GM12878 (cell line): Measurements from ENCODE around the gene TBC1D12. TPM values are rescaled to one million over a fixed set of nuclear protein-coding genes. Genes with fewer than 3 reads are reported as not detected.

ENCODE experiments used
- ATAC-seq: fragments of 200-7000 bp; cut with Tn5 transposase; 3 replicates; pipeline ENCODE4 v1.9.1; 2020; ENCODE audit warnings: mild to moderate bottlenecking, moderate library complexity
- BruUV-seq: library from RNA; stranded (reverse); fragments of 400-500 nt; replicated peaks from 2 replicates; lab custom pipeline; 2021; lab: Mats Ljungman, UMichigan
- CTCF ChIA-PET: fragments of 300-600 bp; sonication (Branson Sonifier 250); formaldehyde crosslinking; extraction: SDS; loops from one replicate; lab custom pipeline; 2021; ENCODE audit warnings: inconsistent platforms; lab: Yijun Ruan, JAX
- POLR2A ChIA-PET: fragments of 350-600 bp; formaldehyde crosslinking; extraction: SDS; loops from one replicate; lab custom pipeline; 2021; ENCODE audit warnings: inconsistent platforms; lab: Charles Lee
- RAD21 ChIA-PET: fragments of 300-600 bp; sonication (Branson Sonifier 250); formaldehyde crosslinking; loops from one replicate; lab custom pipeline; 2023; ENCODE audit warnings: antibody characterized with exemption; ENCODE audit not compliant: unreplicated experiment; lab: Charles Lee
- SMC1A ChIA-PET: fragments of 300-600 bp; sonication (Branson Sonifier 250); formaldehyde crosslinking; loops from one replicate; lab custom pipeline; 2023; ENCODE audit not compliant: unreplicated experiment, uncharacterized antibody; lab: Charles Lee
- DNase-seq: peaks from one replicate; pipeline ENCODE4 v3.0.0-alpha.2; 2011; ENCODE audit warnings: low read depth, low spot score
- FAIRE-seq: peaks from 3 replicates; lab custom pipeline; 2011; peaks lifted over from hg19 to GRCh38; lab: Jason Lieb, UNC
- H2AFZ ChIP-seq: 2 replicates; pipeline ENCODE4 v1.6.0; 2011; ENCODE audit warnings: low read depth, low read length, control low read depth; ENCODE audit not compliant: control insufficient read depth
- H3K27ac ChIP-seq: 2 replicates; pipeline ENCODE4 v1.5.1; 2011; ENCODE audit warnings: control low read depth; ENCODE audit not compliant: control insufficient read depth, insufficient read depth
- H3K27me3 ChIP-seq, 2 experiments: replicated peaks in 1 of 2; 2 replicates each; pipeline versions ENCODE4 v1.6.0 to v1.6.1; 2011; ENCODE audit warnings: low read length in 1 of 2; ENCODE audit not compliant: control insufficient read depth in 2 of 2, insufficient read depth in 2 of 2
- H3K36me3 ChIP-seq, 2 experiments: 2 replicates each; pipeline ENCODE4 v1.5.1; 2011; ENCODE audit warnings: low read length in 1 of 2; ENCODE audit not compliant: control insufficient read depth in 2 of 2, insufficient read depth in 2 of 2
- H3K4me1 ChIP-seq: 2 replicates; pipeline ENCODE4 v1.6.1; 2011; ENCODE audit warnings: mild to moderate bottlenecking, low read length, moderate library complexity, mixed read lengths; ENCODE audit not compliant: control insufficient read depth, insufficient read depth
- H3K4me2 ChIP-seq: 2 replicates; pipeline ENCODE4 v1.6.0; 2011; ENCODE audit warnings: control low read depth; ENCODE audit not compliant: control insufficient read depth, insufficient read depth
- H3K4me3 ChIP-seq: fragments of 200-600 bp; sonication (generic); 2 replicates; pipeline ENCODE4 v1.5.1; 2016
- H3K79me2 ChIP-seq: 2 replicates; pipeline ENCODE4 v1.6.0; 2011; ENCODE audit warnings: low read length; ENCODE audit not compliant: control insufficient read depth, insufficient read depth
- H3K9ac ChIP-seq: 2 replicates; pipeline ENCODE4 v1.8.0; 2011; ENCODE audit warnings: low read length, control low read depth, mixed read lengths; ENCODE audit not compliant: control insufficient read depth, insufficient read depth
- H3K9me3 ChIP-seq: replicated peaks from 3 replicates; pipeline ENCODE4 v1.5.1; 2011; ENCODE audit warnings: mild to moderate bottlenecking, low read length; ENCODE audit not compliant: control insufficient read depth, insufficient read depth
- H4K20me1 ChIP-seq: 2 replicates; pipeline ENCODE4 v1.6.0; 2011; ENCODE audit not compliant: control insufficient read depth, insufficient read depth
- BHLHE40 ChIP-seq, 2 experiments: fragments of 450-650 bp in 1 of 2; IDR thresholded peaks; 2 replicates each; pipeline ENCODE4 v1.6.1; 2011 to 2017; ENCODE audit warnings: low read depth in 2 of 2, borderline replicate concordance in 1 of 2, improper control_type of control experiment in 1 of 2, low read length in 1 of 2, mild to moderate bottlenecking in 1 of 2
- CHD4 ChIP-seq: fragments of 200-600 bp; sonication (generic); IDR thresholded peaks from 2 replicates; pipeline ENCODE4 v1.6.1; 2016; ENCODE audit warnings: mild to moderate bottlenecking
- FOXK2 ChIP-seq: fragments of 450-650 bp; IDR thresholded peaks from 2 replicates; pipeline ENCODE4 v1.6.1; 2017; ENCODE audit warnings: mild to moderate bottlenecking, moderate library complexity
- NFXL1 ChIP-seq: fragments of 450-650 bp; IDR thresholded peaks from 2 replicates; pipeline ENCODE4 v1.6.1; 2017; ENCODE audit warnings: antibody characterized with exemption, mild to moderate bottlenecking, borderline replicate concordance
- NR2C1 ChIP-seq: fragments of 450-650 bp; IDR thresholded peaks from 2 replicates; pipeline ENCODE4 v1.6.1; 2017; ENCODE audit warnings: antibody characterized with exemption, mild to moderate bottlenecking, moderate library complexity
- SMAD5 ChIP-seq: IDR thresholded peaks from 2 replicates; pipeline ENCODE4 v1.6.1; 2016; ENCODE audit warnings: antibody characterized with exemption, low read depth
- SREBF2 ChIP-seq: IDR thresholded peaks from 2 replicates; pipeline ENCODE4 v1.6.1; 2012; ENCODE audit warnings: mild to moderate bottlenecking, low read length
- TBL1XR1 ChIP-seq: IDR thresholded peaks from 2 replicates; pipeline ENCODE4 v1.6.1; 2012; ENCODE audit warnings: low read depth, low read length, improper control_type of control experiment
- ZBED1 ChIP-seq: IDR thresholded peaks from 2 replicates; pipeline ENCODE4 v1.6.1; 2016; ENCODE audit warnings: borderline replicate concordance
- WGBS: methylation state at CpG from one replicate; pipeline ENCODE4 v1.1.6; 2016; ENCODE audit warnings: low lambda C conversion rate; ENCODE audit not compliant: insufficient replicate concordance, insufficient coverage; ENCODE audit errors: missing lambda C conversion rate; 5-methylcytosine and 5-hydroxymethylcytosine counted together
- in situ Hi-C: fragments of 300-500 bp; cut with MboI; formaldehyde crosslinking; loops from 9 replicates; pipeline ENCODE4 v1.14.3; 2018; ENCODE audit warnings: mixed read lengths
- intact Hi-C: fragments of 100-400 bp; cut with micrococcal nuclease; formaldehyde crosslinking; loops from one replicate; pipeline ENCODE4 v1.14.2; 2022; ENCODE audit not compliant: unreplicated experiment
- polyA plus RNA-seq, 11 experiments: library from polyadenylated mRNA; depleted of rRNA in 4 of 11; unstranded in 6 of 11; stranded (reverse) in 5 of 11; fragments of >200 nt; fragmentation: Nextera tagmentation in 4 of 11; fragmentation: Illumina TruSeq in 1 of 11; extraction: Ambion mirVana in 4 of 11; extraction: Trizol in 1 of 11; gene quantifications; 1 replicate in 1 of 11; 2 replicates in 10 of 11; pipeline versions ENCODE4 v1.2.1 to v1.2.3, GENCODE V29; 2011 to 2016; ENCODE audit warnings: inconsistent platforms in 2 of 11, missing spikeins in 2 of 11, low read depth in 1 of 11
- total RNA-seq, 4 experiments: library from RNA; depleted of rRNA in 3 of 4; stranded (reverse); fragments of >200 nt in 3 of 4; fragmentation: Illumina TruSeq in 1 of 4; extraction: Trizol in 1 of 4; gene quantifications; 2 replicates each; pipeline versions ENCODE4 v1.2.1 to v1.2.3, GENCODE V29; 2013 to 2021
- TF ChIP-seq, protein P1 (sequence below): IDR thresholded peaks from 2 replicates; pipeline ENCODE4 v1.6.1; 2012; ENCODE audit warnings: low read depth, low read length, improper control_type of control experiment

The TBC1D12 gene
- total and polyA plus RNA-seq, 10 of the 15 experiments (the other 5 are each of a cell fraction or from before 2014, with no cell fraction given), result 2.6 to 7.5 (median 3.8) TPM

DNA sequence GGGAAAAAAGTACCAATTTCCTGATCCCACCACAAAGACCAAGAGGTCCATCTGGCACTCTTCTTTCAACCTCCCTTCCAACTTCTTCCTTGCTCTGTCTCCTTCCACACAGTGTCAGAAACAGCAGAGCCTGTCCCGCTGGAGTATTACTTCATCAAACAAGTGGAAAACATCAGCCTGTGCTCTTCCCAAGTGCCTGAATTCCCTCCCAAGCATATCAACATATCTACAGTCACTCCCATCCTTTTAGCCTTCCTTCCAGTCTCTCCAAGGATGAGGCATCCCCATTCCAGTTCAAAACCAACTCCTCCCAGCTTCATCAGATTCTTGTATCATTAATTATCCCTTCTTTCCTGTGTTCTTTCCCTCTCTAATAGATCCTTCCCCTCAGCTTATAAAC lies 37.9 kb upstream of the TBC1D12 start:
- H3K9me3 ChIP-seq, result no peaks in the 10 kb centered on the region
- no peaks in the 10 kb centered on the region for H3K36me3 ChIP-seq
- peaks cover 4% of the 10 kb centered on the region; the same call in 1 of the 2 replicates for H3K4me1 ChIP-seq
- peaks cover 30% of the 10 kb centered on the region for H3K79me2 ChIP-seq
- no peak overlapping the region for H3K9ac ChIP-seq
- TF ChIP-seq TBL1XR1, result no peak
- TF ChIP-seq BHLHE40 (IDR thresholded peaks at IDR 0.05; ENCODE audit: borderline replicate concordance in 1 of 2, low read depth in 2 of 2, low read length in 1 of 2), result no peak
- no peak for TF ChIP-seq NFXL1
- TF ChIP-seq SREBF2, result no peak
- TF ChIP-seq, protein P1, sequence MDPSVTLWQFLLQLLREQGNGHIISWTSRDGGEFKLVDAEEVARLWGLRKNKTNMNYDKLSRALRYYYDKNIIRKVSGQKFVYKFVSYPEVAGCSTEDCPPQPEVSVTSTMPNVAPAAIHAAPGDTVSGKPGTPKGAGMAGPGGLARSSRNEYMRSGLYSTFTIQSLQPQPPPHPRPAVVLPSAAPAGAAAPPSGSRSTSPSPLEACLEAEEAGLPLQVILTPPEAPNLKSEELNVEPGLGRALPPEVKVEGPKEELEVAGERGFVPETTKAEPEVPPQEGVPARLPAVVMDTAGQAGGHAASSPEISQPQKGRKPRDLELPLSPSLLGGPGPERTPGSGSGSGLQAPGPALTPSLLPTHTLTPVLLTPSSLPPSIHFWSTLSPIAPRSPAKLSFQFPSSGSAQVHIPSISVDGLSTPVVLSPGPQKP, result no peak
- no peak for TF ChIP-seq NR2C1
- TF ChIP-seq FOXK2, result no peak
- no peak for TF ChIP-seq CHD4
- no peak for TF ChIP-seq SMAD5
- no peak for TF ChIP-seq ZBED1
- TF ChIP-seq, all 136 proteins: peak for 0
- no TSS peak for BruUV-seq
- FAIRE-seq (no peak), ATAC-seq (no peak), DNase-seq (no peak)
- CTCF ChIA-PET, result interaction anchor here (1.2 to 1.4 kb wide), 2 partner anchors 43 to 44 kb away, joined by 3 read pairs; no protein-coding TSS in a partner anchor
- no peak overlapping the region for H3K27ac ChIP-seq
- intact Hi-C loops, result loop anchor here (5.0 kb wide), 1 partner anchor 78 kb away; no protein-coding TSS in a partner anchor
- SMC1A ChIA-PET, result interaction anchor here (0.8 to 1.7 kb wide), 3 partner anchors 19 to 39 kb away, joined by 3 read pairs; no protein-coding TSS in a partner anchor
- H2AFZ ChIP-seq, result no peak overlapping the region
- in situ Hi-C loops, result no loop called here
- H3K4me3 ChIP-seq, result no peak overlapping the region
- WGBS, result 100% methylated on average over 1 of the region's 1 CpG
- H3K4me2 ChIP-seq, result no peak overlapping the region
- no peaks in the 10 kb centered on the region for H4K20me1 ChIP-seq
- RAD21 ChIA-PET, result no interaction called here
- POLR2A ChIA-PET, result no interaction called here
- H3K27me3 ChIP-seq, result no peaks in the 10 kb centered on the region
